NCI-H460 (cell line): ENCODE results near the gene CDK7. TPM values are rescaled to one million over a fixed set of nuclear protein-coding genes. Genes with fewer than 3 reads are reported as not detected.

Source experiments
- DNase-seq: peaks from one replicate; pipeline ENCODE4 v3.0.0-alpha.2; 2016; ENCODE audit warnings: low read depth; ENCODE audit errors: extremely low read depth
- total RNA-seq: library from RNA; depleted of rRNA; stranded (reverse); fragments of >200 nt; shearing (Covaris generic); gene quantifications from 2 replicates; pipeline ENCODE4 v1.2.3, GENCODE V29; 2014; rRNA removed

Gene CDK7
- total RNA-seq, 1 experiment from 2014 or later, result 132 TPM

- no peak for DNase-seq
Observed at GRCh38 chr5:69288069-69288468, 53.4 kb downstream of the CDK7 start.

DNA sequence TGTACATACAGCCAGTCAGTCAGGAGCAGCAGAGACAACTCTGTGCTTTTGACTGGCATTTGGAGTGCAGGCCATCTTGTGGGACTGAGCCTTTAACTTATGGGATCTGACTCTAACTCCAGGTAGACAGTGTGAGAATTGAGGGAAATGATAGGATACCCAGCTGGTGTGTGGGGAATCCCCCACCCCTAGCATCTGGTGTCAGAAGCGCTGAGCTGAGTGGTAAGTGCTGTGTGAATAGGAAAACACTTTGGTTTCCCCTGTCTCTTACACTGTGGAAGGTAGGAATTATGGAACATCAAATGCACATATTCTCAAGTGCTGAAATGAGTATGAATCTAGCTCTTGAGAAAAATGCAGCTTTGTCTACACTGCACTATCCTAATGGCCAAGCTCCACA, 54.0 kb downstream of the CDK7 start:
- DNase-seq, result no peak

DNA sequence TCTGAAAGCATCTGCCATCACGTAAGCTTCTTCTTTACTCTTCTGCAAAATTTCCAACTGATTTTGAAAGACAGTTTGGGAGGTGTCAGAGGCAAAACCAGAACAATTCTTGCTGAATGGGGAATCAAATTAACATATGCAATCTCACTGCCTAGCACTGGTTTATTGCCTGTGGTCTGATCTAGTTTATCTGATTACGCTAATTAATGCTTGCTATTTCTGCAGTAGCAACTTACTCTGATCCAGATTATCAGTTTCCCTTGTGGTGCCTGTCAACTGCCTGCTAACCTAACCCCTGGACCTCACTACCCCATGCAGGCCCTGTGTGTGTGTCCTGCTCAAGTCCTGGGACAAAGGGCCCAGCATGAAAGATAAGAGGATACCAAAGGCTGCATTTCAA, 57.6 kb downstream of the CDK7 start:
- DNase-seq, result no peak

GRCh38 chr5:69293882-69294281, 59.2 kb downstream of the CDK7 start:
- no peak for DNase-seq

DNA sequence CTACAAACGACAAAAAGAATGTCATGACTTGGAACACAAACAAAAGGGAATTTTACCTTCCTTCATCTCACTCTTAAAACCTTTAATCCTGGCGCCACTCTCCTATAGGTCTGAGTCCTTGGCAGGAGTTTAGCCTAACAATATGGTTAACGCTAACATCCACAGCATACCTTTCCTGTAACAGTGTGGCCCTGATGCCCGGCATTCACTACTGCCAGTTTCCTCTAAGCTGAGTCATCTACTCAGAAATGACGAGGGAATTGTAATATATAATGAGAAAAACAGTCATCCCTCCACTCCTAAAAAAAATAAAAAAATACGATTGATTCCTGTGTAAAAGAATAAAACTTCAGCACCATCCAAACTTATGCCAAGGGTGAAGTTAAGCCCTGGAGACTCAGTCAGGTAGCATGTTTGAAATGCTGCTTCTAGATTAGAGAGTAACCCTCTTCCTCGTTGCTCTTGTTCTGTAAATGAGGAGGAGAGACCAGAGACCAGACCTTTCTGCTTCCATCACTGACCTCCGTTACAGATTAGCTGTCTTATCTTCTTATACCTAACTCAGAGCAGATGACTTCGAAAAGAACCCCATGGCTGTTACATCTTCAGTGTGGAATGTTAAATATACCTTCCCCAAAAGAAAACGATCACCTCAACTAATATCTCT, 60.5 kb downstream of the CDK7 start:
- no peak for DNase-seq

DNA sequence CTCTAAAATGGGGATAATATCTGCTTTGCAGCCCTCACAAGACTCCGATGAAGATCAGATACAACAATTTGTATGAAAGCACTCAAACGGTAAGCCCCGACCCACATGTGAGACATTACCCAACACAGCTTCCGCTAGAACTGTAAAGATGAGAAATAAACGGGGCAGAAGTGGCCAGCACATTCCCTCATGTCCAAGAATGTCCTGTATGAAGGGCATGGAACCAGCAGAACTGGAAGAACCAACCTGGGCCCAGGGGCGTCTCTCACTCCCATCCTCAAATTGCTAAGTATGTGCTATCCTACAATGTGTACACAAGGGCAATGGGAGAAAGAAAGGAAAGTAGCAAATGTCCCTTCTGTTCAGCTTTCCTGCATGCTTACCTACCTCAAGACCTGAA, 64.9 kb downstream of the CDK7 start:
- no peak for DNase-seq

DNA sequence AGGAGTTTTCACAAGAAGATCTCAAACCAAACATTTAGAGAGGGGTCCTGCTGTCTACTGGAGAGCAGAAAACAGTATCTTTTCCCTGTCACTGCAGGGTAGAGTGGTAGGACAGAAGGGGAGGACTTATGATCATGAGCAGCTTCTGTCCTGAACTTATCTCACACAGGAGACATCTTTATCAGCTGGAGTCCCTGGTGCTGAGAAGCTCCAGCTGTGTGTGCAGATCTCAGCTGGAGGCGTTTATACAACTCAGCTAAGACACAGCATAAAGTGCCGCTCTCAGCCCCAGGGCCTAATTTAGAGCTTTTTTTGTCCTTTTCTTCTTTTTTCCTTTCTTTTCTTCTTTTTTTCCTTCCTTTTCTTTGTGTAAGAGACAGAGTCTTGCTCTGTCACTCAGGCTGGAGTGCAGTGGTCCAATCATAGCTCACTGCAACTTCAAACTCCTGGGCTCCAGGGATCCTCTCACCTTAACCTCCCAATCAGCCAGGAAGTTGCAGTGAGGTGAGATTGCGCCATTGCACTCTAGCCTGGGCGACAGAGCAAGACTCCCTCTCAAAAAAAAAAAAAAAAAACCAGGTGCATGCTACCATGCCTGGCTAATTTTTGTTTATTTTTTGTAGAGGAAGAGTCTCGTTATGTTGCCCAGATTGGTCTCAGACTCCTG, 66.0 kb downstream of the CDK7 start:
- no peak for DNase-seq

- DNase-seq, result no peak
Observed at GRCh38 chr5:69305512-69305911, 70.8 kb downstream of the CDK7 start.

GRCh38 chr5:69308046-69308553, 73.4 kb downstream of the CDK7 start:
- DNase-seq, result no peak

DNA sequence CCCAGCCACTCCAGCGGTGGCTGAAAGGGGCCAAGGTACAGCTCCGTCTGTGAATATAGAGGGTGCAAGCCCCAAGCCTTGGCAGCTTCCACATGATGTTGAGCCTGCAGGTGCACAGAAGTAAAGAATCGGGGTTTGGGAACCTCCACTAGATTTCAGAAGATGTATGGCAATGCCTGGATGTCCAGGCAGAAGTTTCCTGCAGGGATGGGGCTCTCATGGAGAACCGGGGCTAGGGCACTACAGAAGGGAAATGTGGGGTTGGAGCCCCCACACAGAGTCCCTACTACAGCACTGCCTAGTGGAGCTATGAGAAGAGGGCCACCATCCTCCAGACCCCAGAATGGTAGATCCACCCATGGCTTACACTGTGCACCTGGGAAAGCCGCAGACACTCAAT, 74.7 kb downstream of the CDK7 start:
- DNase-seq, result no peak

- DNase-seq, result no peak
Observed at GRCh38 chr5:69312459-69313160, 77.9 kb downstream of the CDK7 start.

DNA sequence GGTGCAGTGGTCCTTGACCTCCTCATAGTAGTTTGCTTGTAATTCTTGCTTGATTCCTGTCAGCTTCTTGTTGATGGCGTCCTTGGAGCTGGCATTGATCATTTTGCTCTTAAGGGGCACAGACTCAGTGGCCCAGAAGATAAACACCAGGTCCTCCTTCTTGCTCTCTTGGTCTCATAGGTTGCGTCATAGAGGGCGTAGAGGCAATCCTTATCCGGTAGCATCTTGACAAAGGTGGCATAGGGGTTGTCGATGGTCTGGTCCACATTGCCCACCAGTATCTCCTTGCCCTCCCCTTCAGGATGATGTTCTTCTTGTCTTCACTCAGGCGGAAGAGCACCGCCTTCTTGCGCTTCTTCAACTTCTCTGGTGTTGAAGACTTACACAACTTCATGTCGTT, 78.7 kb downstream of the CDK7 start:
- no peak for DNase-seq

- DNase-seq, result no peak
Observed at GRCh38 chr5:69315972-69316371, 81.3 kb downstream of the CDK7 start.

DNA sequence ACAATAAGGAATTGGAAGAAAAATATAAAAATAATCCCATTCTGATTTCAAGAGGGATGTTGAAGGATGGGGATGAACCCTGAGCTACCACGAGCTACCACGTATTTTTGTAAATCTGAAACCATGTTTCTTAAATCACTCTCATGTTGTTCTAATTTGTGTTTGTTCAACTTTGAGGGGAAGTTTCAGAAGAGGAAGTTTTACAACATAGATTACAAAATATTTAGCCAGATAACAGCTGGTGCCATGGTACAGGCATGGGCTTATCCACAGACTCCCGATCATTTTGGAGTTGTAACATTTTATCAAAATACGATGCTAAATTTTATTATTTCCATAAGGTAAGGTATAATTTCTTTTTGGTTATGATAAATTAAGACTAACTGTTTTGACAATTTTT, 82.7 kb downstream of the CDK7 start:
- DNase-seq, result no peak

- no peak for DNase-seq
Observed at GRCh38 chr5:69326365-69326764, 91.7 kb downstream of the CDK7 start.

Other genes with a start within 250 kb of the CDK7 start
- 80.3 and 90.2 TPM in 2 replicates for gene SLC30A5, start 140.9 kb upstream of the CDK7 start, total RNA-seq
- 163 and 189 TPM in 2 replicates for gene CCNB1, start 67.7 kb upstream of the CDK7 start, total RNA-seq
- gene CENPH, start 45.3 kb upstream of the CDK7 start, total RNA-seq, result 39.1 and 41.6 TPM in 2 replicates
- gene CCDC125, start 97.9 kb downstream of the CDK7 start, total RNA-seq, result 8.0 and 11.4 TPM in 2 replicates
- gene AK6, start 134.6 kb downstream of the CDK7 start, total RNA-seq, result 73.3 and 75.9 TPM in 2 replicates
- gene TAF9, start 134.6 kb downstream of the CDK7 start, total RNA-seq, result 251 and 266 TPM in 2 replicates
- 25.8 and 34.6 TPM in 2 replicates for gene RAD17, start 134.9 kb downstream of the CDK7 start, total RNA-seq
- 8.8 and 9.3 TPM in 2 replicates for gene MARVELD2, start 180.2 kb downstream of the CDK7 start, total RNA-seq